ENCODE data around the gene PDCD10. TPM values are rescaled to one million over a fixed set of nuclear protein-coding genes. Genes with fewer than 3 reads are reported as not detected.

PDCD10 gene
- polyA plus RNA-seq, 1 donor (not counting 4 experiments of a cell fraction or from before 2014, with no cell fraction given): 131 TPM

- Histone ChIP-seq H3K9me3 (ENCODE audit: control insufficient read depth, low read depth, low read length) (no peaks in the 10 kb centered on the region), H3K9me1 (ENCODE audit: control insufficient read depth, extremely low read depth, insufficient read depth, low read length) (no peaks in the 10 kb centered on the region), H3K79me2 (ENCODE audit: control insufficient read depth, insufficient read depth, low read length) (no peaks in the 10 kb centered on the region), H4K20me1 (ENCODE audit: control insufficient read depth, extremely low read depth, insufficient read depth, low read length) (no peaks in the 10 kb centered on the region), H2AFZ (ENCODE audit: control insufficient read depth, low read length) (no peak overlapping the region), H3K4me3 (ENCODE audit: control insufficient read depth in 2 of 3, extremely low read depth in 1 of 3, insufficient read depth in 2 of 3, low read depth in 1 of 3, low read length in 3 of 3) (no peak overlapping the region), H3K27me3 (ENCODE audit: control insufficient read depth, extremely low read depth, insufficient read depth, low read length) (no peaks in the 10 kb centered on the region), H3K4me2 (ENCODE audit: control insufficient read depth, extremely low read depth, insufficient read depth, low read depth, low read length) (no peak overlapping the region), H3K4me1 (ENCODE audit: control insufficient read depth, extremely low read depth, insufficient read depth, low read length) (no peaks in the 10 kb centered on the region), H3K27ac (ENCODE audit: control insufficient read depth, insufficient read depth, low read length) (no peak overlapping the region), H3K36me3 (ENCODE audit: control insufficient read depth in 2 of 2, extremely low read depth in 1 of 2, insufficient read depth in 2 of 2, low read length in 2 of 2) (no peaks in the 10 kb centered on the region), H3K9ac (ENCODE audit: control insufficient read depth, extremely low read depth, insufficient read depth, low read length) (no peak overlapping the region)
- FAIRE-seq (no peak), DNase-seq (ENCODE audit: low read depth, low spot score) (no peak)
- dilution Hi-C loops (cut with MboI; ENCODE audit: extremely low pct_ligation_motif_present, low sequenced_read_pairs): no loop called here
- no peak for TF ChIP-seq EZH2 (IDR thresholded peaks at IDR 0.05; ENCODE audit: low read length)
- TF ChIP-seq, protein P1, sequence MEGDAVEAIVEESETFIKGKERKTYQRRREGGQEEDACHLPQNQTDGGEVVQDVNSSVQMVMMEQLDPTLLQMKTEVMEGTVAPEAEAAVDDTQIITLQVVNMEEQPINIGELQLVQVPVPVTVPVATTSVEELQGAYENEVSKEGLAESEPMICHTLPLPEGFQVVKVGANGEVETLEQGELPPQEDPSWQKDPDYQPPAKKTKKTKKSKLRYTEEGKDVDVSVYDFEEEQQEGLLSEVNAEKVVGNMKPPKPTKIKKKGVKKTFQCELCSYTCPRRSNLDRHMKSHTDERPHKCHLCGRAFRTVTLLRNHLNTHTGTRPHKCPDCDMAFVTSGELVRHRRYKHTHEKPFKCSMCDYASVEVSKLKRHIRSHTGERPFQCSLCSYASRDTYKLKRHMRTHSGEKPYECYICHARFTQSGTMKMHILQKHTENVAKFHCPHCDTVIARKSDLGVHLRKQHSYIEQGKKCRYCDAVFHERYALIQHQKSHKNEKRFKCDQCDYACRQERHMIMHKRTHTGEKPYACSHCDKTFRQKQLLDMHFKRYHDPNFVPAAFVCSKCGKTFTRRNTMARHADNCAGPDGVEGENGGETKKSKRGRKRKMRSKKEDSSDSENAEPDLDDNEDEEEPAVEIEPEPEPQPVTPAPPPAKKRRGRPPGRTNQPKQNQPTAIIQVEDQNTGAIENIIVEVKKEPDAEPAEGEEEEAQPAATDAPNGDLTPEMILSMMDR (optimal IDR thresholded peaks at IDR 0.05 in 1 of 3, IDR thresholded peaks at IDR 0.05 in 1 of 3, conservative IDR thresholded peaks at IDR 0.05 in 1 of 3; ENCODE audit: extremely low read depth in 1 of 3, insufficient read depth in 2 of 3, low read length in 3 of 3): no peak
Measured at GRCh38 chr3:167772992-167773391, 38.3 kb upstream of the PDCD10 start.

GRCh38 chr3:167762296-167762695 is 27.6 kb upstream of the PDCD10 start:
- H2AFZ ChIP-seq (ENCODE audit: control insufficient read depth, low read length): no peak overlapping the region
- no peak overlapping the region for H3K4me2 ChIP-seq (ENCODE audit: control insufficient read depth, extremely low read depth, insufficient read depth, low read depth, low read length)
- H4K20me1 ChIP-seq (ENCODE audit: control insufficient read depth, extremely low read depth, insufficient read depth, low read length): no peaks in the 10 kb centered on the region
- H3K9me1 ChIP-seq (ENCODE audit: control insufficient read depth, extremely low read depth, insufficient read depth, low read length): no peaks in the 10 kb centered on the region
- no peaks in the 10 kb centered on the region for H3K4me1 ChIP-seq (ENCODE audit: control insufficient read depth, extremely low read depth, insufficient read depth, low read length)
- H3K4me3 ChIP-seq (ENCODE audit: control insufficient read depth in 2 of 3, extremely low read depth in 1 of 3, insufficient read depth in 2 of 3, low read depth in 1 of 3, low read length in 3 of 3): no peak overlapping the region
- H3K27ac ChIP-seq (ENCODE audit: control insufficient read depth, insufficient read depth, low read length): no peak overlapping the region
- TF ChIP-seq EZH2 (IDR thresholded peaks at IDR 0.05; ENCODE audit: low read length): no peak
- TF ChIP-seq, protein P1 (optimal IDR thresholded peaks at IDR 0.05 in 1 of 3, IDR thresholded peaks at IDR 0.05 in 1 of 3, conservative IDR thresholded peaks at IDR 0.05 in 1 of 3; ENCODE audit: extremely low read depth in 1 of 3, insufficient read depth in 2 of 3, low read length in 3 of 3): no peak
- no peaks in the 10 kb centered on the region for H3K27me3 ChIP-seq (ENCODE audit: control insufficient read depth, extremely low read depth, insufficient read depth, low read length)
- H3K9ac ChIP-seq (ENCODE audit: control insufficient read depth, extremely low read depth, insufficient read depth, low read length): no peak overlapping the region
- no peaks in the 10 kb centered on the region for H3K9me3 ChIP-seq (ENCODE audit: control insufficient read depth, low read depth, low read length)
- FAIRE-seq: no peak
- H3K36me3 ChIP-seq (ENCODE audit: control insufficient read depth in 2 of 2, extremely low read depth in 1 of 2, insufficient read depth in 2 of 2, low read length in 2 of 2): no peaks in the 10 kb centered on the region
- no peak for DNase-seq (ENCODE audit: low read depth, low spot score)
- no peaks in the 10 kb centered on the region for H3K79me2 ChIP-seq (ENCODE audit: control insufficient read depth, insufficient read depth, low read length)
- dilution Hi-C loops (cut with MboI; ENCODE audit: extremely low pct_ligation_motif_present, low sequenced_read_pairs): no loop called here

Measured in keratinocyte (primary cell).